Breast epithelium (tissue), 4 donors: Measurements from ENCODE around the gene TNNI2. TPM values are rescaled to one million over a fixed set of nuclear protein-coding genes. Genes with fewer than 3 reads are reported as not detected.
A peak's percentile ranks its signal among the peaks of the same experiment; 100 is the strongest.
"Not testable (repeated sequence)": the region's sequence is repeated elsewhere in the genome, so short reads cannot be mapped to it uniquely, and the experiment has no call there.

Experiments used
- DNase-seq, 2 donors: peaks; one replicate each; pipeline ENCODE4 v3.0.0-alpha.2; 2019; ENCODE audit warnings: low spot score in 2 of 2
- H3K27ac ChIP-seq, 2 donors: fragments of 200-600 bp; sonication (generic) in 1 of 2; one replicate each; pipeline ENCODE4 v1.5.1; 2016 to 2019; ENCODE audit warnings: mild to moderate bottlenecking in 1 of 2
- H3K27me3 ChIP-seq, 2 donors: fragments of 200-600 bp; sonication (generic) in 1 of 2; one replicate each; pipeline versions ENCODE4 v1.5.1 to v1.6.0; 2017 to 2019; ENCODE audit warnings: control low read depth in 1 of 2, mild to moderate bottlenecking in 1 of 2
- H3K36me3 ChIP-seq: fragments of 200-600 bp; one replicate; pipeline ENCODE4 v1.5.1; 2019
- H3K4me1 ChIP-seq, 2 donors: fragments of 200-600 bp; sonication (generic); one replicate each; pipeline ENCODE4 v1.5.1; 2016 to 2019; ENCODE audit warnings: control low read depth in 1 of 2
- H3K4me3 ChIP-seq, 3 donors: fragments of 200-600 bp; sonication (generic); 1 replicate in 2 of 3; 2 replicates in 1 of 3; pipeline ENCODE4 v1.5.1; 2016 to 2019; ENCODE audit warnings: mild to moderate bottlenecking in 3 of 3, moderate library complexity in 2 of 3
- H3K9me3 ChIP-seq, 2 donors: fragments of 200-600 bp; sonication (generic) in 1 of 2; one replicate each; pipeline ENCODE4 v1.5.1; 2016 to 2019; ENCODE audit warnings: control low read depth in 1 of 2
- CTCF ChIP-seq, 3 donors: fragments of 450-650 bp; IDR thresholded peaks; one replicate each; pipeline ENCODE4 v1.5.1; 2016 to 2017; ENCODE audit warnings: antibody characterized with exemption in 3 of 3, mild to moderate bottlenecking in 3 of 3, moderate library complexity in 3 of 3
- POLR2A ChIP-seq: fragments of 450-650 bp; IDR thresholded peaks from one replicate; pipeline ENCODE4 v1.6.1; 2016; ENCODE audit warnings: antibody characterized with exemption, mild to moderate bottlenecking, moderate library complexity
- POLR2AphosphoS5 ChIP-seq, 3 donors: sonication (generic); formaldehyde crosslinking; IDR thresholded peaks; one replicate each; pipeline ENCODE4 v1.6.1; 2017; ENCODE audit warnings: antibody characterized with exemption in 3 of 3
- intact Hi-C: fragments of 100-400 bp; cut with DNase I; formaldehyde crosslinking; loops from one replicate; pipeline ENCODE4 v1.15.1; 2023; ENCODE audit warnings: low total_unique reads
- total RNA-seq, 3 donors: library from RNA; depleted of rRNA; stranded (reverse); fragments of >200 nt; gene quantifications; one replicate each; pipeline ENCODE4 v1.1.0, GENCODE V29; 2016

TNNI2 gene
- total RNA-seq, 3 donors from 2014 or later = 1.6 to 5.6 TPM; not detected in 1

DNA sequence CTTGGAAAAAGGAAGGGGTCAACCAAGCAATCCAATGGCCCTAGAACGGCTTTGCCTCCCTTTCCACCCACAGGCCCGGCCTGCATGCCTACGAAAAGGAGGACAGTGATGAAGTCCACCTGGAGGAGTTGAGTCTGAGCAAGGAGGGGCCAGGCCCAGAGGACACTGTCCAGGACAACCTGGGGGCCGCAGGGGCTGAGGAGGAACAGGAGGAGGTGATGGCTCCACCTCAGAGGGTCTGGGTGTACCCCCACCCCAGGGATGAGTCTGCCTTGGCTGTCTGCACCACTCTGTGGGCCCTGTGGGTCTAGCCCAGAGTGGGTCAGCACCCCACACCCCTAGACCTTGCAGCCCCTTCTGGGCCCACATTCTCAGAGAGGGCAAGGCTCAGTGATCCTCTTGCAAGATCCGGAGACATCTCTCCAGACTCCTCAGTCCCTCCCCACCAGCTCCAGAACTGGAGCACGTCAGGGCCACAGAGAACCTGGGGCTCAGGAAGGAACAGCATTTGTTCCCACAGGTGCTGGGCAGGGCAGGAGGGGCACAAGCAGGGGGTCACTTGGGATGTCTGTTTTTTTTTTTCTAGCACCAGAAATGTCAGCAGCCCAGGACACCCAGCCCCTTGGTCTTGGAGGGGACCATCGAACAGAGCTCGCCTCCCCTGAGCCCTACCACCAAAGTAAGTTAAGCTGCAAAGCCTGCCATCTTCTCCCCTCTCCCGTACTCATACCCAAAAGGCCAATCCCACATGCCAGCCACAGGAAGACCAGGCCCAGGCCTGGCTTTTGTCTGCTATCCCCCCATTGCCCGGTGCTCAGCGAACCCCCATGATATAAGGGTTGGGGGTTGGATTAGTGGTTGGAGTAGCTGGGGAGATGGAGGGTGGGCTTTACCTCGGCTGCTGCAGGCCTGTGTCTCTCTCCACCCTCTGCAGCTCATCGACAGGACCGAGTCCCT lies 44.8 kb downstream of the TNNI2 start:
- Histone ChIP-seq H3K36me3 (no peaks in the 10 kb centered on the region), H3K4me1 (peaks cover 2 to 11% of the 10 kb centered on the region in 2 donors), H3K9me3 (no peaks in the 10 kb centered on the region), H3K4me3 (no peak overlapping the region), H3K27me3 (no peaks in the 10 kb centered on the region), H3K27ac (peak overlapping the region in 1 of 2 donors; percentile 97)
- TF ChIP-seq POLR2AphosphoS5 (IDR thresholded peaks at IDR 0.05) = no peak
- TF ChIP-seq CTCF (IDR thresholded peaks at IDR 0.05) = no peak
- TF ChIP-seq POLR2A = no peak
- intact Hi-C loops = no loop called here
- DNase-seq = peak in 1 of 2 donors; percentile 37

- Histone ChIP-seq H3K9me3 (no peaks in the 10 kb centered on the region), H3K36me3 (no peaks in the 10 kb centered on the region), H3K27me3 (no peaks in the 10 kb centered on the region), H3K27ac (no peak overlapping the region), H3K4me3 (no peak overlapping the region), H3K4me1 (peaks cover 5 to 11% of the 10 kb centered on the region in 2 donors)
- intact Hi-C loops = no loop called here
- no peak for DNase-seq
- TF ChIP-seq CTCF (IDR thresholded peaks at IDR 0.05) = no peak
- TF ChIP-seq POLR2A = no peak
- TF ChIP-seq POLR2AphosphoS5 (IDR thresholded peaks at IDR 0.05) = no peak
Measured at GRCh38 chr11:1884303-1884700, 45.5 kb downstream of the TNNI2 start.

DNA sequence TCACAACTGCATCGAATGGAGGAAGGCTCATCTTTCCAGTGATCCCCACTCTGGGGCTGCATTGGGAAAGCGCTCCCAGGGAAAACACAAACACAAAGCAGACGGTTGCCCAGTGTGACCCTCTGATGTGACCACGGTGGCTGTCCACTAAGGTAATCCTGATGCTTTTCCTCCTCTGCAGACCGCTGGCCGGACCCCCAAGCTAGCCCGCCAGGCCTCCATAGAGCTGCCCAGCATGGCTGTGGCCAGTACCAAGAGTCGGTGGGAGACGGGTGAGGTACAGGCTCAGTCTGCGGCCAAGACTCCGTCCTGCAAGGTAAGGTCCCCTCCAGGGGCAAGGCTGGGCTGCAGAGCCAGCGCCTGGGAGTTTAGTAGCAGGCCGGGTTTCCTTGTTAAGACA lies 47.8 kb downstream of the TNNI2 start:
- H3K36me3 ChIP-seq, H3K9me3 ChIP-seq, H3K27me3 ChIP-seq, H3K4me3 ChIP-seq, intact Hi-C loops, H3K4me1 ChIP-seq, H3K27ac ChIP-seq, DNase-seq: not testable (repeated sequence)

DNA sequence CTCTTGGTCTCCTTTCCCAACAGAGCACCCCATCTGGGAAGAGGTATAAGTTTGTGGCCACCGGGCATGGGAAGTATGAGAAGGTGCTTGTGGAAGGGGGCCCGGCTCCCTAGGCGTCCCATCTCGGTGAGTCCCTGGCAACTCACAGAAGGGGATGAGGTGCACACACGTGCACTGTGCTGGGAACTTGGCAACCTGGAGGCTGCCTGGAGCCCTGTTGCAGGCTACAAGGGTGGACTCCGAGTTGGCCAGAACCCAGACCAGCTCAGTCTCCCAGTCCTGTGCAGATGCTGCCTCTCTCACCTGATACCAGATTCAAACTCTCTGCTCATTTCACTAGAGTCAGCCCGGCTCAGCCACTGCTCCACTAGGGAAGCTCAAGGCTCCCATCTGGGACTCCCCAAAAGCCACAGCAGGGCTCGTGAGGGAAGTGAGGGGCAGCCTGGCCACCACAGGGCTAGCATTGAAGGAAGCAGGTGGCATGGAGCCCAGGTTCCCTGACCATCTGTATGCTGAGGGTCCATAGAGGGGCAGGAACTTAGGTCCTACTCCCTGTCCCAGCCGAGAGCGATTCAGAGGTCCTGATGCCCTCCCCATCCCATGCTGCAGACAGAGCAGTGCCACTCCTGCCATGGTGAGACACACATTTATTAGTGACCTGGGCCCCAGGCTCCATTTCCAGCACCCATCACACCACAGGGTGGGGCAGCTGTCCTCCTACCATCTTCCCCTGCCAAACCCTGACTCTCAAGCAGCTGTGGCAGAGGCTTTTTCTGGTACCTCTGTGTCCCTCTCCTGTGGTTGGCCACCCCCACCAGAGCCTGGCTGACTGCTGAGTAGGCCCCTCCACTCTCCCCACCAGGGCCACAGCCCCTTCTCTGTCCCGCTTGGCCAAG lies 48.9 kb downstream of the TNNI2 start:
- Histone ChIP-seq H3K27me3 (peaks cover 0 to 4% of the 10 kb centered on the region in 2 donors), H3K9me3 (no peaks in the 10 kb centered on the region), H3K27ac (peak overlapping the region; percentile 8 to 74), H3K4me3 (no peak overlapping the region), H3K36me3 (no peaks in the 10 kb centered on the region), H3K4me1 (peaks cover 0 to 5% of the 10 kb centered on the region in 2 donors)
- DNase-seq = no peak
- TF ChIP-seq CTCF (IDR thresholded peaks at IDR 0.05) = no peak
- no peak for TF ChIP-seq POLR2AphosphoS5 (IDR thresholded peaks at IDR 0.05)
- TF ChIP-seq POLR2A = no peak
- intact Hi-C loops = no loop called here

- H3K27me3 ChIP-seq = peaks cover 0 to 4% of the 10 kb centered on the region in 2 donors
- H3K4me1 ChIP-seq = peaks cover 0 to 5% of the 10 kb centered on the region in 2 donors
- no peaks in the 10 kb centered on the region for H3K9me3 ChIP-seq
- H3K36me3 ChIP-seq = no peaks in the 10 kb centered on the region
- no peak for DNase-seq
- peak overlapping the region; percentile 8 to 74 for H3K27ac ChIP-seq
- H3K4me3 ChIP-seq = no peak overlapping the region
- TF ChIP-seq POLR2AphosphoS5 (IDR thresholded peaks at IDR 0.05) (no peak), POLR2A (no peak), CTCF (IDR thresholded peaks at IDR 0.05) (no peak)
- intact Hi-C loops = no loop called here
Measured at GRCh38 chr11:1888347-1888753, 49.6 kb downstream of the TNNI2 start.
